ENCODE results near the gene RUBCNL.

GRCh38 chr13:46380242-46380641, 6.8 kb downstream of the RUBCNL start:
- TF ChIP-seq, protein P1, sequence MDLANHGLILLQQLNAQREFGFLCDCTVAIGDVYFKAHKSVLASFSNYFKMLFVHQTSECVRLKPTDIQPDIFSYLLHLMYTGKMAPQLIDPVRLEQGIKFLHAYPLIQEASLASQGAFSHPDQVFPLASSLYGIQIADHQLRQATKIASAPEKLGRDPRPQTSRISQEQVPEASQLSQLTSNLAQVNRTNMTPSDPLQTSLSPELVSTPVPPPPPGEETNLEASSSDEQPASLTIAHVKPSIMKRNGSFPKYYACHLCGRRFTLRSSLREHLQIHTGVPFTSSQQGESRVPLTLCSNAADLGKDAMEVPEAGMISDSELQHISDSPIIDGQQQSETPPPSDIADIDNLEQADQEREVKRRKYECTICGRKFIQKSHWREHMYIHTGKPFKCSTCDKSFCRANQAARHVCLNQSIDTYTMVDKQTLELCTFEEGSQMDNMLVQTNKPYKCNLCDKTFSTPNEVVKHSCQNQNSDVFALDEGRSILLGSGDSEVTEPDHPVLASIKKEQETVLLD (IDR thresholded peaks at IDR 0.05): no peak
- TF ChIP-seq HNRNPL (IDR thresholded peaks at IDR 0.05; ENCODE audit: low read depth, low read length) (no peak), E4F1 (CRISPR knock-in tag; IDR thresholded peaks at IDR 0.05; ENCODE audit: borderline replicate concordance) (no peak), KDM1A (IDR thresholded peaks at IDR 0.05) (no peak)
- TF ChIP-seq, protein P2, sequence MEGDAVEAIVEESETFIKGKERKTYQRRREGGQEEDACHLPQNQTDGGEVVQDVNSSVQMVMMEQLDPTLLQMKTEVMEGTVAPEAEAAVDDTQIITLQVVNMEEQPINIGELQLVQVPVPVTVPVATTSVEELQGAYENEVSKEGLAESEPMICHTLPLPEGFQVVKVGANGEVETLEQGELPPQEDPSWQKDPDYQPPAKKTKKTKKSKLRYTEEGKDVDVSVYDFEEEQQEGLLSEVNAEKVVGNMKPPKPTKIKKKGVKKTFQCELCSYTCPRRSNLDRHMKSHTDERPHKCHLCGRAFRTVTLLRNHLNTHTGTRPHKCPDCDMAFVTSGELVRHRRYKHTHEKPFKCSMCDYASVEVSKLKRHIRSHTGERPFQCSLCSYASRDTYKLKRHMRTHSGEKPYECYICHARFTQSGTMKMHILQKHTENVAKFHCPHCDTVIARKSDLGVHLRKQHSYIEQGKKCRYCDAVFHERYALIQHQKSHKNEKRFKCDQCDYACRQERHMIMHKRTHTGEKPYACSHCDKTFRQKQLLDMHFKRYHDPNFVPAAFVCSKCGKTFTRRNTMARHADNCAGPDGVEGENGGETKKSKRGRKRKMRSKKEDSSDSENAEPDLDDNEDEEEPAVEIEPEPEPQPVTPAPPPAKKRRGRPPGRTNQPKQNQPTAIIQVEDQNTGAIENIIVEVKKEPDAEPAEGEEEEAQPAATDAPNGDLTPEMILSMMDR (IDR thresholded peaks at IDR 0.05 in 2 of 3, conservative IDR thresholded peaks at IDR 0.05 in 1 of 3; ENCODE audit: insufficient read depth in 2 of 3, low read depth in 1 of 3, low read length in 3 of 3): no peak

Data from K562 (cell line).